Neural crest cell (in vitro differentiated cells): ENCODE measurements around the gene CASZ1. TPM values are rescaled to one million over a fixed set of nuclear protein-coding genes. Genes with fewer than 3 reads are reported as not detected.

Experiments used
- DNase-seq: peaks from one replicate; pipeline ENCODE4 v3.0.0; 2021; ENCODE audit warnings: low read depth, mixed read lengths, low spot score
- H3K27ac Mint-ChIP-seq: one replicate; pipeline ENCODE4 v1.8.0; 2021; ENCODE audit warnings: mild to moderate bottlenecking, mixed read lengths; ENCODE audit not compliant: unreplicated experiment
- H3K27me3 Mint-ChIP-seq: 2 replicates; pipeline ENCODE4 v1.8.0; 2021; ENCODE audit warnings: low read depth, mild to moderate bottlenecking, mixed read lengths
- H3K36me3 Mint-ChIP-seq: 2 replicates; pipeline ENCODE4 v1.8.0; 2021; ENCODE audit warnings: low read depth, mild to moderate bottlenecking, mixed read lengths
- H3K4me1 Mint-ChIP-seq: 2 replicates; pipeline ENCODE4 v1.8.0; 2021; ENCODE audit warnings: mixed read lengths
- H3K4me3 Mint-ChIP-seq: one replicate; pipeline ENCODE4 v1.8.0; 2021; ENCODE audit warnings: mild to moderate bottlenecking, mixed read lengths
- H3K9me3 Mint-ChIP-seq: 2 replicates; pipeline ENCODE4 v1.8.0; 2021; ENCODE audit warnings: mixed read lengths
- CTCF ChIP-seq: fragments of 200-600 bp; sonication (generic); conservative IDR thresholded peaks from 2 replicates; pipeline ENCODE4 v1.5.0; 2021; ENCODE audit warnings: antibody characterized with exemption, mild to moderate bottlenecking
- total RNA-seq: library from RNA; stranded (reverse); gene quantifications from 2 replicates; pipeline ENCODE4 v1.2.1, GENCODE V29; 2021

CASZ1 gene
- total RNA-seq, 1 donor from 2014 or later = 2.6 TPM

DNA sequence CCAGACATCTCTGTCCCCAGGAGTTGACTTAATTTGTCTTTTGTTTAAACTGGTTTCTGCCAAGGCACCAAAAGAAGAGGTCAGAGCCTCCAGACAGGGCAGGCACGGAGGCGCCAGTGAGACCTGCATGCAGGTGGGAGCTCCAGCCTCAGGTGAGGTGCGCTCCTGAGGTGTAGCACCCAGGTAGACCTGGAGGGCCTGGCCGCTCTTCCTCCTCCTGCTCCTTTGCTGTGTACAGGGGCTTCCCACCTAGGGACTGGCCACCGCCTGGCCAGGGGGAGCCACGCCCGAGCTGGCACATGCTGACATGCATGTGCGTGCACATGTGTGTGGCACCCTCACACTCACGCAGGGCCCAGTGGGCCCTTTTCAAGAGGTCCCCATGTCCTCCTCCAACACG is 163.0 kb downstream of the CASZ1 start:
- no peak overlapping the region for H3K27ac Mint-ChIP-seq
- no peak overlapping the region for H3K4me3 Mint-ChIP-seq
- no peak for TF ChIP-seq CTCF
- no peaks in the 10 kb centered on the region for H3K36me3 Mint-ChIP-seq
- H3K27me3 Mint-ChIP-seq = peaks cover 17% of the 10 kb centered on the region
- peaks cover 6% of the 10 kb centered on the region for H3K4me1 Mint-ChIP-seq
- no peak for DNase-seq
- H3K9me3 Mint-ChIP-seq = no peaks in the 10 kb centered on the region

DNA sequence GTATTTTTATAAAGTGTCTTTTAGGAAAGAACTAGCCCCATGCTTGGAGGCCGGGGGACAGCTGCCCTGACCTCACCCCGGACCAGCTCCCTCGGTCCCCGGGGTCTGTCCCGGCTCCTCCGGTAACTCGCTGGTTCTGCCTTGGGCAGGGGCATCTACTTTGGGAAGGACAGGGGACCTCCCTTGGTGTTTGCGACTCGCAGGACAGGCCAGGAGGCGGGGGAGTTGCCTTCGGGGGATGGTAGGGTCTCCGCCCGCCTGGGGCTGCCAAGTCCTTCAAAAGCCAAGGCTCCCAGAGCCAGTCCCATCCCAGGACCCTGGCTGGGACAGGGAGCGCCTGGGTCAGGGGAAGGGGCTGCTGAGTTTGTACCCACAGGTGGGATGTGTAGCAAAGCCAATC is 163.8 kb downstream of the CASZ1 start:
- no peak overlapping the region for H3K4me3 Mint-ChIP-seq
- H3K4me1 Mint-ChIP-seq = peaks cover 6% of the 10 kb centered on the region
- no peaks in the 10 kb centered on the region for H3K36me3 Mint-ChIP-seq
- H3K27ac Mint-ChIP-seq = no peak overlapping the region
- TF ChIP-seq CTCF = no peak
- H3K27me3 Mint-ChIP-seq = peaks cover 13% of the 10 kb centered on the region
- no peaks in the 10 kb centered on the region for H3K9me3 Mint-ChIP-seq
- DNase-seq = no peak

DNA sequence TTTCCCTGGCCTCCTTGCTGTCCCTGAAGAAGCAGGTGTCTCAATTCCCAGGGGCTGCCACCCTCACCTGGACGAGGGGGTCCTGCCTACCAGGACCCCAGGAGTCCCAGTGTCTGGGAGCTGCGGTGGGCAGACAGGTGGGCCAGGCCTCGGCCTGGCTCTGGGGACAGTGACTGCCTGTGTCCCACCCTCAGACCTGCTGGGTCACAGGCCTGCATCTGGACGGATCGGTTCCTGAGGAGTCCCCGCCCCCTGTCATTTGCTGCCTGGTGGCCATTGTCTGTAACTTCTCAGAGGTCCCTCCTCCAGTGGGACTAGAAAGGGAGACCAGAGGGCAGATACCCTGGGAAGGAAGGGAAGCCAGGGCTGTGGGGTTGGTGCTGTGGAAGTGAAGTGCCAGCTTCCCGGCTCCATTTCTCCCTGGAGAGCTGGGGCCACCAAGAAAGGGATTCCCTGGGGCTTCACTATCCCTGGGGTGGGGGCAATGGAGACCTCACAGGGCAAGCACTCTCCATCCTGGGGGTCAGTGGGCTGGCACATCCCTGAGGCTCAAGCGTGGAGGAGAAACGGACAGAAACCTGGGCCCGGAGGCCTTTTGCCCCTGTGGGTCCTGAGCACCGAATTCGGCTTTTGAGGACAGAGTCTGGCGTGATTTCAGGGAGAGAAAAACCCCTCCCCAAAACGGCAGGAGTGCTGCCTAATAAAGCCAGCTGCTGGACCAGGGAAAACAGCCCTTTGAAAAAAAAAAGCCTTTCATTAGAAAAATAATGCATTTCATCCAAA is 164.4 kb downstream of the CASZ1 start:
- DNase-seq = no peak
- Mint-ChIP-seq H3K4me3 (no peak overlapping the region), H3K27me3 (peaks cover 8% of the 10 kb centered on the region), H3K4me1 (peaks cover 6% of the 10 kb centered on the region), H3K27ac (no peak overlapping the region), H3K9me3 (no peaks in the 10 kb centered on the region), H3K36me3 (no peaks in the 10 kb centered on the region)
- TF ChIP-seq CTCF = peak; percentile 26

DNA sequence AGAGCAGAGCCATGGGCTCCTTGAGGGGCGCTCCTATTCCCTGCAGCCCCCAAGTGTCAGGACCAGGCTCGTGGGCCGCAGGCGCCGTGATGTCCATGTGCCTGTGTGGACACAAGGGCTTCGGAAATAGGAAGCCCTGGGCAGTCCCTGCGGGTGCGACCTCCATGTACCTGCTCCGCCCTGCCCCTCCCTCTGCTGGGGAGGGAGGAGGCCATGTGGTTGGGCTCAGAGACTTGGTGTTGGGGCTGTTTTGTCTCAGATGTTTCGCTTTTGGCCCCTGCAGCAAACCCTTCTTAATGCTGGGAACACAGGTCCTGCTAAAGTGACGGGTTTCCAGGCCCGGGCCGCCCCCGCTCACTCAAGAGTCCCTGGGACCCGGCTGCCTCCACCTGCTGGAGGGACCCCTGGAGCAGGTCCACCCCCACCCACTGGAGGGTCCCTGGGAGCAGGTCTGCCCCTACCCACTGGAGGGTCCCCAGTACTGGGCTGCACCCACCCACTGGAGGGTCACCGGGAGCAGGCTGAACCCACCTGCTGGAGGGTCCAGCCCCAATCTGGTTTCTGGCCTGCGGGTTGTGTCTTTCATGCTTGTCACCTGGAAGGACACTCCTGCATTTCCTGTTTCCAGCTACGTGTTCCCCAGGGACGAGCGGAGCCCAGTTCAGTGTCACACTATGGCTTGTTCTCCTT is 165.2 kb downstream of the CASZ1 start:
- DNase-seq = no peak
- H3K9me3 Mint-ChIP-seq = no peaks in the 10 kb centered on the region
- no peak for TF ChIP-seq CTCF
- H3K4me3 Mint-ChIP-seq = no peak overlapping the region
- no peak overlapping the region for H3K27ac Mint-ChIP-seq
- H3K36me3 Mint-ChIP-seq = no peaks in the 10 kb centered on the region
- peaks cover 6% of the 10 kb centered on the region for H3K4me1 Mint-ChIP-seq
- H3K27me3 Mint-ChIP-seq = peaks cover 6% of the 10 kb centered on the region

GRCh38 chr1:10630661-10631120 is 165.8 kb downstream of the CASZ1 start:
- no peak for DNase-seq
- TF ChIP-seq CTCF = no peak
- Mint-ChIP-seq H3K27me3 (peaks cover 5% of the 10 kb centered on the region), H3K36me3 (no peaks in the 10 kb centered on the region), H3K27ac (no peak overlapping the region), H3K9me3 (no peaks in the 10 kb centered on the region), H3K4me3 (no peak overlapping the region), H3K4me1 (peaks cover 6% of the 10 kb centered on the region)
